GOT3 (cell line): ENCODE data around the gene RAMAC.
"Not testable (repeated sequence)": the region's sequence is repeated elsewhere in the genome, so short reads cannot be mapped to it uniquely, and the experiment has no call there.

Experiments
- DNase-seq: peaks from one replicate; lab custom pipeline; 2025; ENCODE audit warnings: mixed read lengths; lab: John Stamatoyannopoulos, UW

RAMAC gene

GRCh38 chr15:82985688-82986441, at the start of gene RAMAC:
RAMAC (plus strand) TSS chr15:82986210; CDS start chr15:82989019, 2,809 bp downstream.
- DNase-seq, result peak; percentile 74

- DNase-seq, result no peak
These were observed 48.9 kb upstream of the RAMAC start for GRCh38 chr15:82936966-82937711.

- no peak for DNase-seq
These were observed 48.3 kb upstream of the RAMAC start for GRCh38 chr15:82937712-82938058.

- DNase-seq, result not testable (repeated sequence)
These were observed 46.3 kb upstream of the RAMAC start for GRCh38 chr15:82939678-82940077.

- DNase-seq, result no peak
These were observed 43.3 kb upstream of the RAMAC start for GRCh38 chr15:82942691-82943090.

GRCh38 chr15:82943176-82943575, 42.8 kb upstream of the RAMAC start:
- no peak for DNase-seq

- no peak for DNase-seq
These were observed 42.0 kb upstream of the RAMAC start for GRCh38 chr15:82944056-82944455.

GRCh38 chr15:82944821-82945220, 41.2 kb upstream of the RAMAC start:
- DNase-seq, result no peak

- no peak for DNase-seq
These were observed 40.7 kb upstream of the RAMAC start for GRCh38 chr15:82945326-82945725.

- DNase-seq, result no peak
These were observed 39.8 kb upstream of the RAMAC start for GRCh38 chr15:82946155-82946701.

GRCh38 chr15:82950295-82950694, 35.7 kb upstream of the RAMAC start:
- DNase-seq, result no peak

- DNase-seq, result no peak
These were observed 35.2 kb upstream of the RAMAC start for GRCh38 chr15:82950746-82951370.

GRCh38 chr15:82951472-82952157, 34.4 kb upstream of the RAMAC start:
- no peak for DNase-seq

GRCh38 chr15:82952158-82953081, 33.6 kb upstream of the RAMAC start, which contains the start of gene HOMER2:
HOMER2 (minus strand) TSS chr15:82952720; CDS start chr15:82952535, 185 bp downstream.
- no peak for DNase-seq

- DNase-seq, result no peak
These were observed 27.4 kb upstream of the RAMAC start for GRCh38 chr15:82958638-82959037.

- DNase-seq, result no peak
These were observed 26.6 kb upstream of the RAMAC start for GRCh38 chr15:82959423-82959822.

- DNase-seq, result no peak
These were observed 25.2 kb upstream of the RAMAC start for GRCh38 chr15:82960766-82961165.

GRCh38 chr15:82963471-82964341, 22.3 kb upstream of the RAMAC start:
- no peak for DNase-seq

- DNase-seq, result no peak
These were observed 21.1 kb upstream of the RAMAC start for GRCh38 chr15:82964890-82965289.

GRCh38 chr15:82966671-82967071, 19.3 kb upstream of the RAMAC start:
- DNase-seq, result no peak
